ENCODE results near the gene SLC27A1.

The SLC27A1 gene

GRCh38 chr19:17470068-17470841, at the start of gene SLC27A1:
Gene SLC27A1, plus strand, starts transcription at chr19:17470524. Its CDS starts 17 bp downstream, at chr19:17470541.
- peak; percentile 100 for DNase-seq

DNA sequence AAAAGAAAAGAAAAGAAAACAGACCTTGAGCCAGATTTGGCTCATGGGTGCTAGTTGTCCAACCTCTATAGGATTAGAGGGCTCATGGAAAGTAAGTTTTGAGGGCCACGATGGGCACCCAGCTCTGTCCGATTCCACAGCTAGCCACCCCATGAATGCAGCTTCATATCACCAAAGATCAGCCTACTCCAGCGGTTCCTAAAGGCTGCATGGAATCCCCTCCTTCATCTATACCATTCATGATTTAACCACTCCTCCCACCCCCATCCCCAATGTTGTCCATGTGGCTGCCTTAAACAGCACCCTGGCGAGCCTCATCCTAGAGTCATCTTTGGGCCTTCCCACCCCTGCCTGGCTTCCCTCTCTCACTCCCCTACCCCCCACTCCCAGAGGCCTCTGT, 48.4 kb upstream of the SLC27A1 start:
- DNase-seq, result no peak

- DNase-seq, result no peak
Measured at GRCh38 chr19:17423429-17424208, 46.7 kb upstream of the SLC27A1 start.

- peak; percentile 48 for DNase-seq
Measured at GRCh38 chr19:17424743-17425365, 45.5 kb upstream of the SLC27A1 start.

DNA sequence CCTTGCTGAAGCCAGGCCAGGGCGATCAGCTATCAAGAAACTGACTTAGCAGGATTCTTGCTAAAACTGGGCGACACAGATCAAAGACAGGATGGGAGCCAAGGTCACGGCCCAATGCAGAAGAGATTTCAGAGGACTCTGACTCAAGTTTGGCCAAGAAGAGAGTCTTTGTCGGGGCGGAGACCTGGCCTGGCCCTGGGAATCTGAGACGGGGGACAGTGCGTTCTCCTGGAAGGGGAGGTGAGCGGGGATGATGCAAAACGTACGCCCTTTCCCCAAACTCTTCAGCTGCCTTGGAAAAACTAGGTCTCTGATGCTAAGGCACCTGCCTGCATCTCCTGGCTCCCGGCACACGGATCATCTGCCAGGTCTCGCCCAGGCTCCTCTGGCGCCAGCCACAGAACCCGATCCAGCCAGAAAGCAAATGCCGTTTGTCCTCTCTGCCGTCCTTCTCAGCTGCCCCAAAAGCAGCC, 40.6 kb upstream of the SLC27A1 start:
- DNase-seq, result no peak

DNA sequence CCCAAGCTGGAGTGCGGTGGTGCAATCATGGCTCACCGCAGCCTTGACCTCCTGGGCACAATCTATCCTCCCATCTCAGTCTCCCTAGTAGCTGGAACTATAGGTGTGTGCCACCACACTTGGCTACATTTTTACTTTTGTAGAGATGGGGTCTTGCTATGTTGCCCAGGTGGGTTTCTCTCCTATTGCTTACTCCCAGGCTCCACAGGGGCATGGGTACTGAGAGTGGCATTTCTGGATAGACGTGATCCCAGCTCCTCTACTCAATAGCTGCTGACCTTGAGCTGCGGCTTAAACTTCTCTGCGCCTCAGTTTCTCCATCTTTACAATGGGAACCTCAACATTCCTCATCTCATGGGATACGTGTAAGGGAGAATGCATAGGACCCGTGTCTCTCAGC, 38.9 kb upstream of the SLC27A1 start:
- no peak for DNase-seq

GRCh38 chr19:17435218-17435617, 35.1 kb upstream of the SLC27A1 start:
- DNase-seq, result no peak

GRCh38 chr19:17436094-17436873, 34.0 kb upstream of the SLC27A1 start:
- DNase-seq, result no peak

GRCh38 chr19:17436874-17437267, 33.5 kb upstream of the SLC27A1 start:
- DNase-seq, result no peak

DNA sequence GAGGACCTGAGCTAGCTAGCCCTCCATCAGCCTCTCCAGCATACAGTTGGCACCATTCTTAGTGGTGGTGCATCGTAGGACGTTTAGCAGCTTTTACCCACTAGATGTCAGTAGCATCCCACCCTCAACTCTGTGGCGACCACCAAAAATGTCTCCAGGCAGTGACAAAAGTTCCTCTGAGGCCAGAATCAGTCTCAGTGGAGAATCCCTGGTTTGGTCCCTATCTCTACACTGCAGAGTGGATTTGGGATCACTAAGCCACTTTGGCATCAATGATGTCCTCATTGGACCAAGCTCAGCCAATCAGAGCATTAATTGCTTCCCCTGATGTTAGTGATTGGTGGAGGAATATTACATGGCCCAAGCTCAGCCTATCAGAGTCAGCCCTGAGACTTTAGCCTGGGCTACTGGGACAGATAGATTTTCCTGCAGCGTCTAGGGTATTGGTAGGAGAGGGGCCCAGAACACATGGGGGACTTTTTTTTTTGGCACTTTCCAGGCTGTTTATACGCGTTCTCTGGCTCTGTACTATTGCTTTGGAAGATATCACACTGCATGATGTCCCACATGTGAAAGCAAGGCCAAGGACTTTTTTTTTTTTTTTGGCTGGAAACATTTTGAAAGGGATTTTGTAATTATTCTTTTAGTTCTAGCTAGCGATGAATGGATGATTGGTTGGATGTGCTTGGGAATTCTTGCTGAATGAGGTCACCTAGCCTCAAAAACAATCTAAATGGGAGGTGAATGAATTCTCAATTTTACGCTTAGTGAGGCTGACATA, 28.9 kb upstream of the SLC27A1 start:
- peak; percentile 48 for DNase-seq

DNA sequence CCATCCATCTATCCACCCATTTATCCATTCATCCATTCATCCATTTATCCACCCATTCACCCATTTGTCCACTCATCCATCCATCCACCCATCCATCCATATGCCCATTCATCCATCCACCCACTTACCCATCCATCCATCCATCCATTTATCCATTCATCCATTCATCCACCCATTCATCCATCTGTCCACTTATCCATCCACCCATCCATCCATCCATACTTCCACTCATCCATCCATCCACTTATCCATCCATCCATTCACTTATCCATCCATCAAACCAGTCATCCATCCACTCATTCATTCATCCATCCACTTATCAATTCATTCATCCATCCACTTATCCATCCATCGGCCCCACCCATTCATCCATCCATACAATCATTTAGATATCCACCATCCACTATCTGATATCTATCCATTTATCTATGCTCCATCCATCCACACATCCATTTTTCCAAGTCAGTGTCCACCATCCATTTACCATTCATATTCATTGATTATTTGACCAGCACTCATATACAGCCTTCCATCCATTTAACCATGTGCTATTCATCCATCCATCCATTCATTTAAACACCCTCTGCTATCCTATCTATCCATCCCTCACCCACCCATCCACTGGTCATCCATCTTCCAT, 24.7 kb upstream of the SLC27A1 start:
- DNase-seq, result no peak

GRCh38 chr19:17447704-17448130, 22.6 kb upstream of the SLC27A1 start:
- DNase-seq, result no peak

GRCh38 chr19:17448131-17448967, 22.0 kb upstream of the SLC27A1 start, which contains the start of gene TMEM221:
Gene TMEM221, minus strand, starts transcription at chr19:17448668. Its CDS starts 206 bp downstream, at chr19:17448462.
- peak; percentile 69 for DNase-seq

- peak; percentile 93 for DNase-seq
Measured at GRCh38 chr19:17450264-17451075, 19.9 kb upstream of the SLC27A1 start.

GRCh38 chr19:17451820-17452219, 18.5 kb upstream of the SLC27A1 start:
- no peak for DNase-seq

GRCh38 chr19:17454576-17455071, 15.7 kb upstream of the SLC27A1 start:
- DNase-seq, result no peak

DNA sequence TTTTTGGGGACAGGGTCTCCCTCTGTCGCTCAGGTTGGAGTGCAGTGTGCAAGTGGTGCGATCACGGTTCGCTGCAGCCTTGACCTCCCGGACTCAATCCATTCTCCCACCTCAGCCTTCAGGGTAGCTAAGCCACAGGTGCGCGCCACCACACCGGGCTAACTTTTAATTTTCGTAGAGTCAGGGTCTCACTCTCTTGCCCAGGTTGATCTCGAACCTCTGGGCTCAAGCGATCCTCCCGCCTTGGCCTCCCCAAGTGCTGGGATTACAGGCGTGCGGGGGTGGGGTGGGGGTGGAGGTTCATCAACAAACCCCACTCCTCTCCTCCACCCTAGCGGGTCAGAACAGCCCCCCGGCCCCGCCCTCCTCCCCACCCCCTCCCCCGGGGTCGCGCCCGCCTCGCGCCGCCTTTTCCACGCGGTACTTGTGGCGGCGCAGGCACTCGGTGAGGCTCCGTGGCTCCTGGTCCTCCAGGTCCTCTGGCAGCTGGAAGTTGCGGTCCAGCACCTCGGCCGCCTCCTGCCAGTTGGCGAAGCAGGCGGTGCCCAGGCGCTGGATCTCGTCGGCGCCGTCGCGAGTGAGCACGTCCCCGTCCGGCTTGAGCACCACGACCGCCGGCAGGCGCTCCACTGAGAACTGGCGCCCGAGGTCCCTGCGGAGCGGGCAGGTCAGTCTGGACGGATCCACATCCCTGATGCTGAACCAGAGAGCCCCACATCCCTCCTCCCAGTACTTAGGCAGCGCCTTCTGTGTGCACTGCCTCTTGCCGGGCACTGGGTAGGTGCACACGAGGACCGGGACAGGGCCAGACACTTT, 14.8 kb upstream of the SLC27A1 start:
- DNase-seq, result no peak

DNA sequence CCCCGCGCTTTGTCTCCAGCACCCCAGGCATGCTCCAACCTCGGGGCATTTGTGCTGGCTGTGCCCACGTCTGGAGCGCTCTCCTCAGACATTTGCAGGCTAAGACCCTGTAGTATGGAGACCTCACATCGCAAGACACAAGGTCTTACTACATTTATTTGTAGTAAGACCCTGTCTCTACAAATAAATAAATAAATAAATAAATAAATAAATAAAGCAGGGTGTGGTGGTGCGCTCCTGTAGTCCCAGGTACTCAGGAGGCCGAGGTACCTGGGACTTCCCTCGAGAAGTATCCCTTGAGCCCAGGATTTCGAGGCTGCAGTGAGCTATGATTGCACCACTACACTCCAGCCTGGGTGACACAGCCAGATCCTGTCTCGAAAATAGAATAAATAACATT, 14.2 kb upstream of the SLC27A1 start:
- DNase-seq, result no peak
